ENCODE measurements around the gene ACTBL2.

ACTBL2 gene

DNA sequence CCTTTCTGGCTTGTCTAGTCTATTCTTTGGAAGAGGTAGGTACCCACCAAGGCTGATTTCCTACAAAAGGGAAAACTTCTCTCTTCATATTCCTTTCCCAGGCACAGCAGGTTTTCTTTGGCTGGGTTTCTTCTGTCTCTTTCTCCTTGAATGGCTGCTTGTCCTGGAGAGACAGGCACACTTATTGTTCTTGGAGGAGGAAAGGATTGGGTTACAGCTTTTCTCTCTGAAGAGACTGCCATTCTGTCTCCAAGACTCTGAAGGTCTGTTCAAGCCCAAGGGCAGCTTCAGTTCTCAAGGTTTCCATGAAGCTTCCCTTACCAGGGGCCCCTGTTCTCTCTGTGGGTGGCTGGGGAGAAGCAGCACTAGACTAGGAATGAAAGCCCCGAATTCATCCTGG lies 33.9 kb downstream of the ACTBL2 start:
- DNase-seq (ENCODE audit: low read depth): no peak

DNA sequence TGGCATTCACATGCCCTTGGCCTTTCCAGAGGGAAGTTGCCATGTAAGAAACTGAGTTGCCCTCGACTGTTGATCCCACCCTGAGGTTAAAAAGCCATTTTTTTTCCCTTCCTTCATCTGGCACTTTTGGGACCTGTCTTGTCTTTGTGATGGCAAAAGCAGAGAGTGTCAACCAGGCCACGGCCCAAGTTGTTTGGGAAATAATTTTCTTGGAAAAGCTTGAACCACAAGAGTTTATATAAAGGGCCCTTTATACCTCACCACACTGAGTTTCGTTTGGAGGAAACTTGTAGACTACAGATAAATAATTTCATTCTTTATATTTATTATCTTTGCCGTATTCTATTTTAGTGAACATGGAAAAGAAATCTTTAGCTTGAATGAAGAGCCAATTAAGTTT lies 34.3 kb downstream of the ACTBL2 start:
- no peak for DNase-seq (ENCODE audit: low read depth)

DNA sequence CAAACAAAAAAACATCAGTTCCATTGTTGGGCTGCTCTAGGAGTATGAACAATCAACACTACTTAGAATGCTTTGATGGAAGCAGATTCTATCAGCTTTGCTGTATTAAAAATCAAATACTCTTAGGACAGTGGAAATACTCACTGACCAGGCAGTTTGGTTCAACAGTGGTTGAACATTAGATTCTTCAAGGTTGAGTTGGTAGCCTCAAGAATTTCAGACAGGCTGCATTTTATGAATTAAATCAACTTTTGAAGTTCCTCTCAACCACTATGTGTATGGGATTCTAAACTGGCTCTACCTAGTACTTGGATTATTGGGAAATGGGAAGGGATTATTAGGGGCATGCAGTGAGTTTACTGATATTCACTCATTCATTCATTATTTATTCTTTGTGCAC lies 35.0 kb downstream of the ACTBL2 start:
- DNase-seq (ENCODE audit: low read depth): no peak

DNA sequence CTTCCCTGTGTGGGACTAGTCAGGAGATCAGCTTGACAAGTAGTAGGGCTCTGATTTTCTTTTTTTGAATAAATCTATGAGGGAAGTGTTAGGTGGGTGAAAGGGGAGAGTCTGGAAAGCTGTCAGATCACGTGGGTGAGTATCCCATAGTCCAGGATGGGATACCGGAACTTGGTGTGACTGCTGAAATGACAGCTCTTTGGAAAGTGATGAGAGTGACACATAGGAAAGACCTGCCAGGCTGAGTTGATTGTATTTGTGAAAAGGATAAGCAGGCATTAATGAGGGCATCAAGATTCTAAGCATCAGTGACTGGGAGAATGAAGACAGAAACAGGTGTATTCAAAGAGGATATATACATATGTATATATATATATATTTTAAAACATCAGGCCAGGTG lies 35.6 kb downstream of the ACTBL2 start:
- no peak for DNase-seq (ENCODE audit: low read depth)

DNA sequence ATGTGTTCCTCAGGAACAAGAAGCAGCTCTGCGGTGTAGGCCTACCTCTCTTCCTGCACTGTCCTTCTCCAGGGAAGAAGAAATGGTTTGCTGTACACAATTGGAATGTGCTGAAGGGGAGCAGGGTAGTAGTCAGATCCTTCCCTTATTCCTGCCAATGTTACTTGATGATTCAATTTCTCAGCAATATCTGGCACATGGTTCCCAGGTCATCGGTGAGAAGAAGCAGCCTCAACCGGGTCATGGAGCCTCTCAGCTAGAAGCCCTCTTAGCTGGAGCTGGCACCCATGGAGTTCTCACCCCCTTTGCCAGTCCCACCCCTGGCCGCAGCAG lies 36.9 kb downstream of the ACTBL2 start:
- DNase-seq (ENCODE audit: low read depth): no peak

DNA sequence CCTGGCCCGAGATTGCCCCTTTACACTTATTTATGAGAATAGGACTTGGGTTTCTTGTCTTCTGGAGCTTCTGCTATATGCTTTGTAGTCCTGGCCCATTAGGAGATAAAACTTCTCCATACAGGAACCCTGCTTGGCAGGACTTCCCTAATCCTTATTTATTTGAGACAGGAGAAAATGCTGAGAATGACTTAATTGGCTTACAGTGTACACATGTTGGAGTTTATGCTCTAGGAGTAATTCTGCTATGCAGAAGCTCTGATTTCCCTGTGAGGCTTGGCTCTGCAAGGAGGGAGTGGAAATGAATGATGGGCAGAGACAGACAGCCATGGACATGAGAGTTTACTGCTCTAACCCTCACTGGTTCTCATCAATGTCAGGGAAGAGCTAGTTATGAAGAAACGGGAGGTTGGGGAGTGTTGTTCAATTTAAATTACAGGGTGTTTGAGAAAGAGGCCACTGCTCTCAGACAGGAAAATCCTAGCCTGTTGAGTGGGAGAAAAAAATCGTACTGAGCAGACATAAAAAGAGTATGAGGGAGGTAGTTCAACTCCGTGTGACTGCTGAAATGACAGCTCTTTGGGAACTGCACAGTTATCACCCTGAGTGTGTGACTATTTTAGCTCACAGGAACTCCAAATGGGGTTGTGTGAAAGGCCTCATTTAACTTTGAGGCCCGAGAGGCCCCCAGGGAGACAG lies 37.5 kb downstream of the ACTBL2 start:
- DNase-seq (ENCODE audit: low read depth): no peak

DNA sequence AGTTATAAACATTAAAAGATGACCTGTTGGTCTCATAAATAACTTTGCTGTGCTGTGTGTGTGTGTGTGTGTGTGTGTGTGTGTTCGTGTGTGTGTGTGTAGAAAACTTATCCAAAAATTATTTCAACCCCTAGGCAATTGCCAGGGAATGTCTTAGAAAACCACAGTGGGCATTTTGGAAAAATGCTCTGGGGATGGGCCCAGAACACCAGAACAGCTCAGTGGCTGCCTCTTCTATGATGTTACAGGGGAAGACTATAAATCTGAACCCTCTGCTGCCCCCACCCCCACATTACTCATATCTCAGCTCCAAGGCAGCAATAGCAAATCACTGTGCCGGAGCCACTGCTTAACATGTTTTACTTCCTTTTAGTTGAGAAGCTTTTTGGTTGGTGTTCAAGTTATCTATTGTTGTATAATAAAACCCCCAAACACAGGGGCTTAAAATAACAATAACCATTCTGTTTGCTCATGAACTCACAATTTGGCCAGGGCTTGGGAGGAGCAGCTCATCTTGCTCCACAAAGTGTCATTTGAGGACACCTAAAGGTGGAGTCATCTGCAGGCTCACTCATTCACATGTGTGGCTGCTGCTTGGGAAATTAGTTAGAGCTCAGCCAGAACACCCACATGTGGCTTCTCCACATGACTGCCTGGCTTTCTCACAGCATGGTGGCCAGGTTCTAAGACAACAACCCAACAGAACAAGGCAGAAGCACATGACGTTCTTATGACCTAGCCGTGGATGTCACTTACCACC lies 40.4 kb downstream of the ACTBL2 start:
- no peak for DNase-seq (ENCODE audit: low read depth)

DNA sequence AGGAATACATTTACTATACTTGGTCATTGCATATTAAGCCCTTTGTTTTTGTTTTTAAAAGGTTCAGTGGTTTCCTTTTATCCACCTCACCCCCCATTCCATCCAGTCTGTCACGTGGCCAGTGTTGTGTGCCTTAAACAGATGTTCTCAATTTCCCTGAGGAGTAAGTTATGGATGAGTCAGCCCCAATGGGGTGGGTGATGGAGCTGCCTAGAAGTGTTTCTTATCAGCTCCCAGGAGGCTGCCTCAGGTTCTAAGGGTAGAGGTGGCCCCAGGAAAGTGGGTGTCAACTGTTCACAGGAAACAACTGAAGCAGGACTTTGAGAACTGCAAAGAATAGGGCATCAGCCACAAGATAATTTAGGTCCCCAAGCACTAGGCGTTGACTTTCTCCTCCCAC lies 41.1 kb downstream of the ACTBL2 start:
- no peak for DNase-seq (ENCODE audit: low read depth)

DNA sequence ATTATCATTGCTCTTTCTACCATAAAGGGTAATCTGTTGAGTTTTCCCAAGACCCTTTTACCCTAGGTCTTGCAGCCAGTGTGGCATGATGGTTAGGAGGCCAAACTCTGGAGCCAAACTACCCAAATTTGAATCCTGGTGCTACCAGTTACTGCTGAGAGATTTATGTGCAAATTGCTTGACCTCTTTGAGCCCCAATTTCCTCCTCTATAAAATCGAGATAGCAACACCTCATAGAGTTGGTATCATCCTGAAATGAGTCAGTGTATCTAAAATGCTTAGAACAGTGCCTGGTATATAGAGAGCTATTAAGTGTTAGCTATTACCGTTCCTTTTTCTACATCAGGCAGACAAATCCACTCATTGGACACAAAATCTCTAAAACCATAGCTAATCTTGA lies 43.0 kb downstream of the ACTBL2 start:
- no peak for DNase-seq (ENCODE audit: low read depth)

DNA sequence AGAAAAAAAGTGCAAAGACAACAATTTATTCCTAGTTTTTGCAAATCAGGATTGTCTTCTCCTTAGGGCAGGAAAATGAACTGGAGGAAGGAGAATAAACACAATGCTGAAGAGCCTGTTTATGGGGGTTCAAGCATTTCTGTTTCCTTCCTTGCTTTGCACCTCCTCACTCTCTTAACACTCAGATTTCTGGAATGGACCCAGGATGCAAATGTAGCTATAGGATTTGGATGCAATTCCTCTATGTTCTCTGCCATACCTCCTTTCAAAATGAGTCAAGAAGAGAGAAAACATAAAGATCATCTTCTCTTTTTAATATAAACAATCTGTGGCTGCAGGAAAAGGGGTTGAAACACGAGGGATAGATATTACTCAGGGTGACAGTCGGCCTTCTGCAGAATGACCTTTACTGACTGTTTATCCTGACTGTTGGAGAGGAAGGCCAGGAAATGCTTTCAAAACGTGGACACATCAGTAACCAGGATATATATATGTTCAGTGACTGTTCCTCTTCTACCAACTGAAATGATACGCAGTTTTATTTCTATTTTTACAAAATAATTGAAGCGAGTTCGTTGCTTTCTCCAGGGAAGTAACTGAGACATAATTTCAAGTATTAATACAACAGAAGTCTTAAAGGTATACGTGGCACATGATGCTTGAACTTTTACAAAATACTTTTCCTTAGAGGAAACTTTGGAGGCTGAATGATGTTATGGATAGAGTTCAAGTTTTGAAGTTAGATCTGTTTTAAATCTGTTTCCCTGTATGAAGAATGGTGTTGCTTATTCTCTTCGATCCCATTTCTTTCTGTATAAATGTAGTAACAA lies 44.4 kb downstream of the ACTBL2 start:
- no peak for DNase-seq (ENCODE audit: low read depth)

DNA sequence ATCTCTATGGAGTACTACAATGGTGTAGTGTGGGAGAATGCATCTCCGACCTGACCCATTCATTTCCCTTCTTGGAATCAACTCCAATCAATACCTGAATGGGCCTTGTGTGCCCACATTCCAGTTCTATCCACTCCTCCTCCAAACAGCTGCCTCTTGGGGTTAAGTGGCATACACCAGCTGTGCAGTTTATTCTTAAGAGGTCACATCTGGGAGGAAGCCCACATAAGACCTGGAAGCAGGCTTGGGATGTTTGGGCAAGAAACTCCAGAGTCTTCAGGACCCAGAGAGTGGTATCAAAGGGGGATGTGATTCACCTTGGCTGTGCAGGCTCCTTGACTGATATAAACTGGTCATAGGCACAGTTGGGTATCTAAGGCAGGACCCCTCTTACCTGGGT lies 46.0 kb downstream of the ACTBL2 start:
- DNase-seq (ENCODE audit: low read depth): no peak

DNA sequence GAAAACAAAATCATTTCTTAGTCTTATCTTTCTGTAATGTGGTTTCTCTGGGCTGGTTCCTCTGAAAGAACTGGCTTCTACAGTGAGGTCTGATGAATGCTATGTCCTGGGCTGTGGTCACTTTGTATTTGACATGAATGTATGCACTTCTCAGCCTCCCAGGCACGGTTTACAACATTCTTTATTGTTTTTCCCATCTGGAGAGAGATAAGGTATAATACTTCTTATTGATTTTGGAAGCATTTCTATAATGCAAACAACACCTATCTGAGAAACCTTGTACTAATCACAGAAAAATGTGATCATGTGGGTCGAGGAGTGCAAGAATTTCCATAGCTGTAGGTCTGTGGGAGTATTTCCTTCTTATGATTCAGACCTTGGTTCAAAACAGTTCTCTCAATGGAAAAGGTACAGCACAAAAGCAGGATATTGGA lies 46.9 kb downstream of the ACTBL2 start:
- no peak for DNase-seq (ENCODE audit: low read depth)

DNA sequence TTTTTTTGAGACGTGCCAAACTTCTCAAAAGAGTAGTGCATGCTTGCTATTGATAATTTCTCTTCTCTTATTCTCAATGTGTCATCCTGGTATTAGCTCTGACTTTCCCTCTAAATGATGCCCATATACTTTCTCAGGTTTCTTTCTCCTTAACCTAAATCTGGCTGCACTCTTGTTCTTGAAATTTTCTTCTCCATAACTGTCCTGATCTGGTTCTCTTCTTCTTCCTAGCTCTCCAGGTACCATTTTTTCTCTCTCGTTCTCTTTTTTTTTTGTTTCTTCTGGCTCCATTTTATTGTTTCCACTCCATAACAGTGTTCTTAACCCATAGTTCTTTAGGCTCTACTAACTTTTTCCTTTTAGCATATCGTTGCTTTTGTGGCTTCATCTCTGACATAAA lies 47.9 kb downstream of the ACTBL2 start:
- no peak for DNase-seq (ENCODE audit: low read depth)

DNA sequence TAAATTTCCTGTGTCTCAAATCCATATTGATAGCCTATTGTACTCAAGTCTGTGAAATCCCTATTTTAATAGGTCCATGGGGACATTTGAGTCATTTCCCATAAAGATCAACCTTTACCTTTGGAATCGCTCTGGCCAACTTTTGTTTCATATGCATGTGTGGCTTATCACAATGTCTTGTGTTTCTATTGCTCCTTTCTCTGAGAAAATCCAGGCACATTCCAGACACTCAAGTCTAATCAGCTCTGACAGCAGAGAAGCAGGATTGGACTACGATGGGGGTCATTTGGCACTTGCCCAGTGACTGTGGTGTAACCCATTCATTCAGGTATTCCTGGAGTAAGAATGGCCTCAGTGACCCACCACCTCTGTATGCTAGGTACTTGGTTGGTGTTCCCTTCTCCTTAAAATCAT lies 48.4 kb downstream of the ACTBL2 start:
- no peak for DNase-seq (ENCODE audit: low read depth)

DNA sequence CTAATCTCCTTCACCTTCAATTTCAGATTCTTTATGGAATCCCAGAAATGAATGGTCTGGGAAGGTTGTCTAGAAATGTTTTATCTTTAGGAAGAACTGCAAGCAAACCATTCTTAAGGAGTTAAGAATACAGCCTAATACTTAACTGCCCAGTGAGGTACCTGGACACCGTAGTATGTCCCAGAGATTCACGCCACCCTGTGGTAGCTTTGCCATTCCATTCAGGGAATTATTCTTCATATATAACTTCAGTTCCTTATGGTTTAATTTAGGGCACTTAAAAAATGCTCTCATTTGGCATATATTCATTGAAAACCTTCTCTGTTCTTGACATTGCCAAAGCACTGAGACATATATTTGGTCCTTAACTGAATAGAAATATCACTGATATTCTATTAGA lies 49.7 kb downstream of the ACTBL2 start:
- DNase-seq (ENCODE audit: low read depth): no peak

DNA sequence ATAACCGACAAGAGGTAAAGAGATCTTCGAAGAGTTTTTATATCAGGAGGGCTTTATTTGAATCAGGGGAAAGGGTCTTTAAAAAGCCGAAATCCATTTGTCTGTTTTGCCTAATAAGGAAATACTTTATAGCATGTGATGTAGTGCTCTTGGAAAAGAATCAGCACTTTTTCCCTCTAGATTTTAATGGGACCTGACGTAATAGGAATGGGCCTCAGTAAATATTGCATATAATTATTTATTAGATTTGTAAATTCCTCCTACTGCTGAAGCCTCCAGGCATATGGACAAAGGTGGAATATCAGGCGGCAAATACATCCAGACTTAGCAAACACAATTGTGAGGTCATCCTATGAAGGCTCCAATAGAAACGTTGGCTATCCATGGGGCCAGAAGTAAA lies 50.9 kb downstream of the ACTBL2 start:
- DNase-seq (ENCODE audit: low read depth): no peak
